NOMO-1 treated with dmso at 0.1 percent for 144 hours (cell line): ENCODE measurements around the gene FAM43A.
A peak's percentile ranks its signal among the peaks of the same experiment; 100 is the strongest.

Experiments used
- DNase-seq: peaks from one replicate; lab custom pipeline; 2025; ENCODE audit not compliant: unreplicated experiment; lab: John Stamatoyannopoulos, UW

Gene FAM43A

GRCh38 chr3:194675680-194676079 lies 10.0 kb upstream of the FAM43A start:
- DNase-seq, result no peak

- no peak for DNase-seq
These were observed 9.2 kb upstream of the FAM43A start for GRCh38 chr3:194676471-194676870.

GRCh38 chr3:194680888-194681615 lies 4.6 kb upstream of the FAM43A start:
- DNase-seq, result no peak

- DNase-seq, result no peak
These were observed 3.4 kb upstream of the FAM43A start for GRCh38 chr3:194682189-194682693.

- peak; percentile 59 for DNase-seq
These were observed 2.9 kb upstream of the FAM43A start for GRCh38 chr3:194682694-194683310.

- DNase-seq, result no peak
These were observed 2.3 kb upstream of the FAM43A start for GRCh38 chr3:194683380-194683779.

- DNase-seq, result no peak
These were observed 492 bp upstream of the FAM43A start for GRCh38 chr3:194685065-194685717.

- peak; percentile 32 for DNase-seq
These were observed 732 bp downstream of the FAM43A start for GRCh38 chr3:194686414-194686815.

- no peak for DNase-seq
These were observed 1.3 kb downstream of the FAM43A start for GRCh38 chr3:194686816-194687637.

GRCh38 chr3:194687638-194688199 lies 2.0 kb downstream of the FAM43A start:
- peak; percentile 86 for DNase-seq

- DNase-seq, result peak; percentile 68
These were observed 2.6 kb downstream of the FAM43A start for GRCh38 chr3:194688200-194688740.

- no peak for DNase-seq
These were observed 3.3 kb downstream of the FAM43A start for GRCh38 chr3:194688946-194689345.

- no peak for DNase-seq
These were observed 3.8 kb downstream of the FAM43A start for GRCh38 chr3:194689493-194689944.

- no peak for DNase-seq
These were observed 5.1 kb downstream of the FAM43A start for GRCh38 chr3:194690501-194691372.

GRCh38 chr3:194691481-194692283 lies 6.0 kb downstream of the FAM43A start:
- DNase-seq, result no peak

GRCh38 chr3:194696702-194697101 lies 11.0 kb downstream of the FAM43A start:
- DNase-seq, result no peak

GRCh38 chr3:194702545-194702944 lies 16.9 kb downstream of the FAM43A start:
- DNase-seq, result no peak

- DNase-seq, result no peak
These were observed 19.5 kb downstream of the FAM43A start for GRCh38 chr3:194705227-194705626.

GRCh38 chr3:194705761-194706160 lies 20.1 kb downstream of the FAM43A start:
- DNase-seq, result no peak
